Right lobe of liver (tissue), 6 donors: ENCODE data around the gene CYREN. TPM values are rescaled to one million over a fixed set of nuclear protein-coding genes. Genes with fewer than 3 reads are reported as not detected.
"Not testable (repeated sequence)": the region's sequence is repeated elsewhere in the genome, so short reads cannot be mapped to it uniquely, and the experiment has no call there.

Experiments used
- ATAC-seq, 4 donors: fragments of 200-7000 bp; cut with Tn5 transposase; one replicate each; pipeline ENCODE4 v1.9.1; 2020; ENCODE audit warnings: mild to moderate bottlenecking in 4 of 4, moderate library complexity in 4 of 4
- DNase-seq, 3 donors: peaks; one replicate each; pipeline ENCODE4 v3.0.0-alpha.2; 2020
- H3K27ac ChIP-seq, 3 donors: fragments of 200-600 bp; one replicate each; pipeline ENCODE4 v1.8.0; 2022
- H3K27me3 ChIP-seq, 2 donors: fragments of 200-600 bp; one replicate each; pipeline ENCODE4 v1.8.0; 2022
- H3K36me3 ChIP-seq, 4 donors: fragments of 200-600 bp; sonication (generic) in 1 of 4; one replicate each; pipeline versions ENCODE4 v1.5.1 to v1.8.0; 2017 to 2022; ENCODE audit warnings: control low read depth in 1 of 4
- H3K4me1 ChIP-seq, 4 donors: fragments of 200-600 bp; sonication (generic) in 1 of 4; one replicate each; pipeline versions ENCODE4 v1.5.1 to v1.8.0; 2017 to 2022; ENCODE audit warnings: control low read depth in 1 of 4
- H3K4me3 ChIP-seq, 3 donors: fragments of 200-600 bp; one replicate each; pipeline ENCODE4 v1.8.0; 2022
- H3K9me3 ChIP-seq, 4 donors: fragments of 200-600 bp; sonication (generic) in 1 of 4; one replicate each; pipeline versions ENCODE4 v1.5.1 to v1.8.0; 2017 to 2022; ENCODE audit warnings: control low read depth in 1 of 4
- CTCF ChIP-seq, 4 donors: fragments of 200-600 bp in 3 of 4; fragments of 450-650 bp in 1 of 4; IDR thresholded peaks; one replicate each; pipeline versions ENCODE4 v1.5.1 to v1.8.0; 2016 to 2022; ENCODE audit warnings: antibody characterized with exemption in 4 of 4, mild to moderate bottlenecking in 2 of 4
- POLR2A ChIP-seq: fragments of 450-650 bp; IDR thresholded peaks from one replicate; pipeline ENCODE4 v1.6.1; 2017; ENCODE audit warnings: antibody characterized with exemption, mild to moderate bottlenecking
- WGBS: methylation state at CpG from one replicate; pipeline ENCODE4 v1.1.6; 2018; ENCODE audit warnings: low coverage, low lambda C conversion rate; ENCODE audit not compliant: insufficient coverage; ENCODE audit errors: missing lambda C conversion rate; 5-methylcytosine and 5-hydroxymethylcytosine counted together
- intact Hi-C, 2 donors: fragments of 100-400 bp; cut with DNase I; formaldehyde crosslinking; loops; one replicate each; pipeline versions ENCODE4 v1.11.2 to v1.14.1; 2022
- total RNA-seq, 6 experiments: library from RNA; depleted of rRNA in 2 of 6; stranded (reverse); fragments of >200 nt in 2 of 6; fragmentation: NEBNext Ultra II Directional in 3 of 6; extraction: Animal tissue kit (Norgen Biotek cat#: 25700) in 3 of 6; gene quantifications; one replicate each; pipeline versions ENCODE4 v1.1.0 to v1.2.4, GENCODE V29; 2016 to 2023
- donor health status: DM: no; HTN: yes; CAD: no.
- donor health status: DM: no; HTN: no; CAD: no.
- donor health status: DM: no; HTN: no; CAD: no.
- donor health status: DM: no; HTN: yes; CAD: no.
- donor health status: DM: no; HTN: yes; CAD: no.

The CYREN gene
- total RNA-seq, 6 experiments from 2014 or later: 11.5 to 17.1 (median 15.0) TPM

GRCh38 chr7:135213831-135214230, 43.3 kb upstream of the CYREN start:
- no peak for TF ChIP-seq CTCF (IDR thresholded peaks at IDR 0.05)
- no peak for TF ChIP-seq POLR2A
- intact Hi-C loops: no loop called here
- Histone ChIP-seq H3K4me3 (no peak overlapping the region), H3K4me1 (peaks cover 0 to 31% (median 8%) of the 10 kb centered on the region in 4 donors), H3K9me3 (no peaks in the 10 kb centered on the region), H3K27ac (no peak overlapping the region), H3K36me3 (no peaks in the 10 kb centered on the region), H3K27me3 (no peaks in the 10 kb centered on the region)
- no peak for DNase-seq
- no peak for ATAC-seq
- 70% methylated on average over 2 of the region's 2 CpGs for WGBS

DNA sequence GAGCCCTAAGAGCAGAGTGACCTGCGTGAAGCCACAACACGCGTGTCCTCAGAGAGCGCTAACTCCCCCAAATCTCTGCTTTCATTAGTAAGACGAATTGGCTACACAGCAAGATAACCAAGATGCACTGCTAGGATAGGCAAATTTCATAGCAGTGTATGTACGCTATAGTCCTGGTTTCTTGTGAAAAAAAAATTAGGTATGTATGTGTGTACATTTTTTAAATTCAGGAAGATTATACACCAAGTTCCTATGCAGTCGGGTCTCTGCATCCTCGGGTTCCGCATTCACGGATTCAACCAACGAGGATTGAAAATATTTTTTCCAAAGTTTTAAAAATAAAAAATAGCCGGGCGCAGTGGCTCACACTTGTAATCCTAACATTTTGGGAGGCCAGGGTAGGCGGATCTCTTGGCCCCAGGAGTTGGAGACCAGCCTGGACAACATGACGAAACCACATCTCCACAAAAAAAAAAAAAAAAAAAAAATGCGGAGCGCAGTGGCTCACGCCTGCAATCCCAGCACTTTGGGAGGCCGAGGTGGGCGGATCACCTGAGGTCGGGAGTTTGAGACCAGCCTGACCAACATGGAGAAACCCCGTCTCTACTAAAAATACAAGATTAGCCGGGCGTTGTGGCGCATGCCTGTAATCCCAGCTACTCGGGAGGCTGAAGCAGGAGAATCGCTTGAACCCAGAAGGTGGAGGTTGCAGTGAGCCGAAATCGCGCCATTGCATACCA, 41.6 kb upstream of the CYREN start:
- H3K9me3 ChIP-seq, H3K36me3 ChIP-seq, H3K27me3 ChIP-seq, intact Hi-C loops: not testable (repeated sequence)
- WGBS: 15% methylated on average over 22 of the region's 30 CpGs
- H3K27ac ChIP-seq: peak overlapping the region; percentile 71 to 92 (median 86)
- peak; percentile 49 to 72 (median 68) for DNase-seq
- H3K4me1 ChIP-seq: peaks cover 0 to 35% (median 7%) of the 10 kb centered on the region in 4 donors
- peak; percentile 32 to 56 (median 43) for ATAC-seq
- H3K4me3 ChIP-seq: peak overlapping the region; percentile 84 to 95 (median 87)

- H3K9me3 ChIP-seq: no peaks in the 10 kb centered on the region
- DNase-seq: peak; percentile 98 to 99 (median 98)
- no peaks in the 10 kb centered on the region for H3K36me3 ChIP-seq
- H3K4me3 ChIP-seq: peak within 1 kb of the TSS; percentile 84 to 95 (median 87)
- no peaks in the 10 kb centered on the region for H3K27me3 ChIP-seq
- WGBS: under 1% methylated on average over 21 of the region's 82 CpGs
- intact Hi-C loops: no loop called here
- H3K27ac ChIP-seq: peak within 1 kb of the TSS; percentile 88 to 92 (median 90)
- no peak for TF ChIP-seq CTCF (IDR thresholded peaks at IDR 0.05)
- peak; percentile 80 for TF ChIP-seq POLR2A
- peaks cover 0 to 41% (median 7%) of the 10 kb centered on the region in 4 donors for H3K4me1 ChIP-seq
- ATAC-seq: peak; percentile 91 to 97 (median 94)
These were observed 40.9 kb upstream of the CYREN start, which contains the start of gene WDR91 for GRCh38 chr7:135211179-135211945. WDR91 (minus strand) TSS chr7:135211526; CDS start chr7:135211502, 24 bp downstream.

GRCh38 chr7:135210888-135211178, 40.3 kb upstream of the CYREN start:
- WGBS: 0% methylated on average over 2 of the region's 13 CpGs
- Histone ChIP-seq H3K4me1 (peaks cover 0 to 41% (median 7%) of the 10 kb centered on the region in 4 donors), H3K27ac (peak overlapping the region; percentile 88 to 92 (median 90)), H3K27me3 (no peaks in the 10 kb centered on the region), H3K36me3 (peaks cover 0 to 2% (median 0%) of the 10 kb centered on the region in 4 donors), H3K4me3 (peak overlapping the region; percentile 84 to 95 (median 87)), H3K9me3 (no peaks in the 10 kb centered on the region)
- intact Hi-C loops: no loop called here
- no peak for DNase-seq
- peak in 2 of 4 donors; percentile 0 to 20 for ATAC-seq
- TF ChIP-seq CTCF (IDR thresholded peaks at IDR 0.05) (no peak), POLR2A (no peak)
